ENCODE results near the gene INSM1. TPM values are rescaled to one million over a fixed set of nuclear protein-coding genes. Genes with fewer than 3 reads are reported as not detected.

INSM1 gene
- total and polyA plus RNA-seq, 2 experiments from 2014 or later: 0.55 to 1.2 TPM

DNA sequence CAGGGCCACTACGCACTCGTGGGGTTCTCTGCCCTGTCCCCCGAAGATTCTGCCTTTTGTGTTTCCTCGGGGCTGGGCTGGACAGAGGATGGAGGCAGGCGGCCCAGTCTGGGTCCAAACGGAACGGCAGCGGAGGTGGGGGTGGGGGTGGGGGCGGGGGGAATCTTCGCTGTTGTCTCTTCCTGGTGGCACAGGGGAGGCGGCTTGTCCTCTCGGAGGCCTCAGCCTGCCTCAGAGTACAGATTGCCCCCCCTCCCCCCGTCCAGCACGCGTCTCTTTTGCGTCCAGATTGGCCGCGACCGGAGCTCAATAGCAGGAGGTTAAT, 1.4 kb upstream of the INSM1 start:
- peak overlapping the region; percentile 88 for H3K4me2 ChIP-seq
- no peaks in the 10 kb centered on the region for H4K20me1 ChIP-seq (replicated peaks; ENCODE audit: insufficient read depth)
- TF ChIP-seq ZNF114 (CRISPR knock-in tag; IDR thresholded peaks at IDR 0.05): no peak
- TF ChIP-seq, protein P1, sequence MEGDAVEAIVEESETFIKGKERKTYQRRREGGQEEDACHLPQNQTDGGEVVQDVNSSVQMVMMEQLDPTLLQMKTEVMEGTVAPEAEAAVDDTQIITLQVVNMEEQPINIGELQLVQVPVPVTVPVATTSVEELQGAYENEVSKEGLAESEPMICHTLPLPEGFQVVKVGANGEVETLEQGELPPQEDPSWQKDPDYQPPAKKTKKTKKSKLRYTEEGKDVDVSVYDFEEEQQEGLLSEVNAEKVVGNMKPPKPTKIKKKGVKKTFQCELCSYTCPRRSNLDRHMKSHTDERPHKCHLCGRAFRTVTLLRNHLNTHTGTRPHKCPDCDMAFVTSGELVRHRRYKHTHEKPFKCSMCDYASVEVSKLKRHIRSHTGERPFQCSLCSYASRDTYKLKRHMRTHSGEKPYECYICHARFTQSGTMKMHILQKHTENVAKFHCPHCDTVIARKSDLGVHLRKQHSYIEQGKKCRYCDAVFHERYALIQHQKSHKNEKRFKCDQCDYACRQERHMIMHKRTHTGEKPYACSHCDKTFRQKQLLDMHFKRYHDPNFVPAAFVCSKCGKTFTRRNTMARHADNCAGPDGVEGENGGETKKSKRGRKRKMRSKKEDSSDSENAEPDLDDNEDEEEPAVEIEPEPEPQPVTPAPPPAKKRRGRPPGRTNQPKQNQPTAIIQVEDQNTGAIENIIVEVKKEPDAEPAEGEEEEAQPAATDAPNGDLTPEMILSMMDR (conservative IDR thresholded peaks at IDR 0.05; ENCODE audit: low read depth in 2 of 2): no peak
- TF ChIP-seq JUNB (IDR thresholded peaks at IDR 0.05; ENCODE audit: unreplicated experiment): no peak
- H3K79me2 ChIP-seq (replicated peaks; ENCODE audit: insufficient read depth): no peaks in the 10 kb centered on the region
- no peaks in the 10 kb centered on the region for H3K9me2 ChIP-seq (ENCODE audit: insufficient read depth)
- no peak overlapping the region for H3K27ac ChIP-seq (ENCODE audit: low read depth)
- H3K36me3 ChIP-seq (ENCODE audit: insufficient read depth): no peaks in the 10 kb centered on the region
- peaks cover 41% of the 10 kb centered on the region for H3K4me1 ChIP-seq (ENCODE audit: insufficient read depth)
- DNase-seq (ENCODE audit: low spot score): peak; percentile 4
- Mint-ChIP-seq H3K27ac (no peak overlapping the region), H3K9me3 (peaks cover 5% of the 10 kb centered on the region; the same call in 2 of the 3 replicates), H3K4me1 (peaks cover 40% of the 10 kb centered on the region), H3K36me3 (ENCODE audit: low read depth) (no peaks in the 10 kb centered on the region; the same call in 2 of the 3 replicates), H3K4me3 (peak overlapping the region; percentile 78), H3K27me3 (ENCODE audit: insufficient read depth, low read depth, poor library complexity) (peaks cover 81% of the 10 kb centered on the region)
- H2AFZ ChIP-seq: peak overlapping the region; percentile 92
- peak; percentile 0; the same call in 2 of the 3 replicates for ATAC-seq
- H3F3A ChIP-seq (replicated peaks; ENCODE audit: low read depth): peaks cover 17% of the 10 kb centered on the region
- peaks cover 90% of the 10 kb centered on the region for H3K27me3 ChIP-seq (ENCODE audit: insufficient read depth)
- peak overlapping the region; percentile 61 for H3K4me3 ChIP-seq

GRCh38 chr20:20366876-20367574, 879 bp upstream of the INSM1 start:
- Mint-ChIP-seq H3K4me1 (peaks cover 42% of the 10 kb centered on the region), H3K27ac (no peak overlapping the region), H3K4me3 (peak overlapping the region; percentile 78), H3K27me3 (ENCODE audit: insufficient read depth, low read depth, poor library complexity) (peaks cover 81% of the 10 kb centered on the region), H3K36me3 (ENCODE audit: low read depth) (no peaks in the 10 kb centered on the region; the same call in 2 of the 3 replicates), H3K9me3 (peaks cover 5% of the 10 kb centered on the region; the same call in 2 of the 3 replicates)
- DNase-seq (ENCODE audit: low spot score): peak; percentile 75
- Histone ChIP-seq H3K27me3 (ENCODE audit: insufficient read depth) (peaks cover 85% of the 10 kb centered on the region), H3K4me2 (peak overlapping the region; percentile 88), H3K4me1 (ENCODE audit: insufficient read depth) (peaks cover 38% of the 10 kb centered on the region), H3K36me3 (ENCODE audit: insufficient read depth) (no peaks in the 10 kb centered on the region), H4K20me1 (replicated peaks; ENCODE audit: insufficient read depth) (no peaks in the 10 kb centered on the region), H2AFZ (peak overlapping the region; percentile 92), H3K9me2 (ENCODE audit: insufficient read depth) (no peaks in the 10 kb centered on the region), H3K79me2 (replicated peaks; ENCODE audit: insufficient read depth) (no peaks in the 10 kb centered on the region), H3K27ac (ENCODE audit: low read depth) (no peak overlapping the region), H3F3A (replicated peaks; ENCODE audit: low read depth) (peaks cover 17% of the 10 kb centered on the region), H3K4me3 (peak overlapping the region; percentile 61)
- TF ChIP-seq JUNB (IDR thresholded peaks at IDR 0.05; ENCODE audit: unreplicated experiment) (no peak), STAT1 (IDR thresholded peaks at IDR 0.05; ENCODE audit: unreplicated experiment) (no peak), EZH2 (IDR thresholded peaks at IDR 0.05; ENCODE audit: low read depth, unreplicated experiment) (peak; percentile 76), EZH2phosphoT487 (IDR thresholded peaks at IDR 0.05; ENCODE audit: unreplicated experiment) (no peak)
- peak; percentile 1; the same call in 2 of the 3 replicates for ATAC-seq

Measured in GM23338 (cell line).